Activated gamma-delta T cell treated with Interleukin-2 at 50 U/mL for 16 hours (primary cell): Measurements from ENCODE around the gene EYA2.
"Not testable (repeated sequence)": the region's sequence is repeated elsewhere in the genome, so short reads cannot be mapped to it uniquely, and the experiment has no call there.

ENCODE experiments used
- DNase-seq: peaks from one replicate; pipeline ENCODE4 v3.0.0-alpha.2; 2020

Gene EYA2

DNA sequence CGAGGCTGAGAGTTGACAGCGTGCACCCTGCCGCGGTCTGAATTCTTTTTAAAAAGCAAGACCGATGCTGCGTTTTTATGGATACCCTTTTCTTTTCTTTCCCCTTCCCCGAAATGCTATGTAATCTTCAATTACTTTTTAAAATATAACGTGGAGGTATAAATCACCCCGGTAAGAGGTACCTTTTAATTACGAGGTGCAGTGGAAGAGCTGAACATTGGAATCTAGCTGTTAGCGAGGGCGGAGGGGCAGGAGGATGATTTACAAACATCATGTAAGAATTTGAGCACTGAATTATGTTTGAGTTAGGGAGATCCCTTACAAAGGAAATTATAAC is 1.2 kb downstream of the EYA2 start:
- no peak for DNase-seq

DNA sequence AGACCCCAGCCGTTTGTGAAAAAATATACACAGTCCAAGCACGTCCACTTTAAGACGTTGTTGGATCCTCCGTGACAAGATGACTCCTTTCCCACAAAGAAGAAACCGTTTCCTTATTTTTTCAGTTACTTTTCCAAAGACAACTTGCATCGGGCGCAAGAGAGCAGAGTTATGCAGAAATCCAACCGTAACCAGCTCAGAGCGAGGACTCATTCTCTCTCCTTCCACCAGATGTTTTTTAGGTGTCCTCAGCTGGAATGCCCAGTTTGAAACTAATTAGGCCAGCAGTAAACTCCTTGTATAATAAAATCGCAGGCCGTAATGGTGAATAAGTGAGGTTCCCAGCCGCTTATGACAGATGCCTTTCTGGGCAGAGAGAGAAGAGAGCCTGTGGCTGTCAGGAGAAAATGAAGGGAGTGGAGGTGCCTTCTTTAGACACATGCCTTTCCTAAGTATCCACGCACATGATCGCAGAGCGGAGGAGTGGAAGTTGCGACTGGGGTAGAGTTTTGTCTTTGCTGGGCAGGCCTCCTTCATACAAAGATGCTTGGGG is 2.8 kb downstream of the EYA2 start:
- no peak for DNase-seq

DNA sequence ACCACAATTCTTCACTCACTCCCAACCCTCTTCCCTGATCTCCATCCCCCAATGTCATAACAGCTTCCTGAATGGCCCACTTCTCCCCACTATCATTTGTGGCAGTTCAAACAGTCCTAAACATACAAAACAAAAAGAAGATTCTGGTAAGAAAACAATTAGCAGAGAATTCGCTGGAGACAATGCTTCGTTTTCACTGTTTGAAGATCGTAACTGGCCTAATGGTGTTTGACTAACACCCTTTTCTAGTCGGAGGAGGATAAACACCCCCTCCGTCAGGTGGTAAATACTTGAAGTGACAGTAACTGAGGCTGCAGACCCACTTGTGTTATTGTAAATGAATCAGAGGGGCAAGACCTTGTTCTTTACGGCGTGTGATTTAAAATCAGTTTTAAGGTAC is 3.8 kb downstream of the EYA2 start:
- DNase-seq: no peak

DNA sequence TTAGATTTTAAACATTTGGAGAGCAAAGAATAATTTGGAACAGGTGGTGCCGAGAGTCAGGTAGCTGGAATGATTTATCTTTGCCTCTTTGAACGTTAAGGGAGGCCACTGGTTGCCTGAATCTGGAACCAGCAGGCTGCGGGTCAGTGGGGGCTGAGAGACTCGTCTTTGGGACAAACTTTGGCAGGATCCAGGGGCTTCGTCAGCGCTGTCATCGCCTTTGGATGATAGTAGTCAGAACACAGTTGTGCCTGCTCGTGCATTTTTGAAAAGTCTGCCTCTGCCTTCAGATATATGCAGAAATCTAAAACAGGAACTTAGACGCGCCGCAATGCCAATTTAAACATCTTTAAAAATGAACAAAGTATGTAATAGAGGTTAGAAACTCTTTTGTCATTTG is 5.0 kb downstream of the EYA2 start:
- DNase-seq: no peak

DNA sequence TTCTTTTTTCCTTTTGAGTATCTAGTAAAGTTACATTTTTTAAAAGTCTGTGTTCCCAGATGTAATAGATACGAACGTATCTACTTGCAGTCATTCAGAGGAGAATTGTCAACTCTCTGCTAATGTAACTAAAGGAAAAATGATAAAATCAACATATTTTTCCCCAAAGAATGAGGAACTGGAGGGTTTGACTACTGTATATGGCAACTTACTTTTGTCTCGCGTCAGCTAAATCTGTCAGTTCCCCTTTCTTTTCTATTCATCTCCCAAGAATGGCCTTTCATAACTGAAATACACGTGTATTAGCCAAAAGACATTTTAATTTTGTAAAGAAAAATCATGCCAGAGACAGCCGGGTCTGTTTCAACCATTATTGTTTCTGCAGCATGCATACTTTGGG is 5.4 kb downstream of the EYA2 start:
- DNase-seq: no peak

DNA sequence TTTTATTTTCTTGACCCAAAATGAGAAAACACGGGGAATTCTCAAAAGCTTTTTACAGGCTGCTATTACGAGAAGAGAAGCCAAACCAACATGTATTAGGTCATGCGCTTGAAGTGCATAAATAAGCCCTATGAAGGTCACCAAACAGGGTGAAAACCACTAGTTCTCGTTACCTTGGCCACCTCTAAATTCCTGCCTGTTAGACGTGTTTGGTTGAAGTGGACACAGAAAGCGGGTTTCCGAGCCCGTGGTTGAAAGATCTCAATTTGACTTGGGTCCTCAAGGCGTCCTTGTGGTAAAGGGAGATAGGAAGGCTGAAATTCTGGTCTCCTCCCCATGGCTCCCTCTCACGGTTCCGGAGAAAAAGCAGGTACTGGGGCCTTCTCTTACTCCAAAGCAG is 6.2 kb downstream of the EYA2 start:
- no peak for DNase-seq

DNA sequence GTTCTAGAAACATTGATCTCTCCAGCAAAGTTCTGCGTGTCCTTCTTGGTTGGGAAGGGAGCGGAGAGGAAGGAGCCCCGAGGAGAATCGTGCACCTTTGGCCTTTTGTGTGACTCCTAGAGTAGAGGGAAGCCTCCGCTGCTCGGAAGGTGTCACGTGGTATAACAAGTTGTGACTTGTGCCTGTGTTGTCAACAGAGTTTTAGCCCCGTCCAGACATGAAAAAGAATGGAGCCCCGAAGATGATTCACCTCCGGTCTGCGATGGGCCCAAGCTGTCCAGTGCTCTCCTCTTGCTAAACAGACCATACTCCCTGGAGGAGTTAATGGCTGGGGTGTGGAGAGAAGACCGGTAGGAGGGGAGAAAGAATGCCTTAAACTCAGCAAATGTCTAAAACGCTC is 7.0 kb downstream of the EYA2 start:
- DNase-seq: no peak

DNA sequence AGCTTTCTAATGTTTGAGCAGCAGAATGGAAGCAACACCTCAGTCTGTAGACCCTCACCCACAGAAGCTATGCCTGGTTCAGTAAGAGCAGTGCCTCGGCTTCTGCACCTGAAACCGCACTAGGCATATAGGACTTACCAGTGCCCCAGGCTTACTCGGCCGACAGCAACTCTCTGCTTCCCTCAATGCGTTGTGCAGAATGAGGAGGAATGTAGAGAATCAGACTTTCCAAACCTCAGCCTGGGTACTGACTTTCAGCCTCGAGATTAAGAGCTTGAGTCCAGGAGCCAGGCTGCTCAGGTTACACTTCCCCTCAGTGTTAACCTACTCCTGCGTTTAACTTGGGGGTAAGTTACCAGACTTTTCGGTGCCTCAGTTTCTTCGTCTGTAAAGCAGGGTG is 8.6 kb downstream of the EYA2 start:
- no peak for DNase-seq

DNA sequence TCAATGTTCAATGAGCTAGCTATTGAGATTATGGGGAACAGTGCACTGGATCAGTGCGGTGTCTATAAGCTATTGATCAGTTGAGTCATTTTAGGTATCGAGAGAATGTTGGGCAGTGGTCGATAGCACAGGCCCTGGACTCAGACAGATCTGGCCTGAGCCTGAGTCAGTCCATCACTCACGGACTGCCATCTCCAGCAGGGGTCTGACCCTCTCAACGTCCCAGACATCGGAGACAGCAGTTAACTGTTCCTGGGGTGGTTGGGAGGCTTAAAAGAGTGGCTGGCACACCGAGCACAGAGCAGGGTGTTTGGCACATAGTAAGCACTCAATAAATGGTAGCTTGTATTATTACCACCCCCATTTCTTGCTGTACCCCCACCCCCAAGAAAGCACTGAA is 9.3 kb downstream of the EYA2 start:
- DNase-seq: no peak

DNA sequence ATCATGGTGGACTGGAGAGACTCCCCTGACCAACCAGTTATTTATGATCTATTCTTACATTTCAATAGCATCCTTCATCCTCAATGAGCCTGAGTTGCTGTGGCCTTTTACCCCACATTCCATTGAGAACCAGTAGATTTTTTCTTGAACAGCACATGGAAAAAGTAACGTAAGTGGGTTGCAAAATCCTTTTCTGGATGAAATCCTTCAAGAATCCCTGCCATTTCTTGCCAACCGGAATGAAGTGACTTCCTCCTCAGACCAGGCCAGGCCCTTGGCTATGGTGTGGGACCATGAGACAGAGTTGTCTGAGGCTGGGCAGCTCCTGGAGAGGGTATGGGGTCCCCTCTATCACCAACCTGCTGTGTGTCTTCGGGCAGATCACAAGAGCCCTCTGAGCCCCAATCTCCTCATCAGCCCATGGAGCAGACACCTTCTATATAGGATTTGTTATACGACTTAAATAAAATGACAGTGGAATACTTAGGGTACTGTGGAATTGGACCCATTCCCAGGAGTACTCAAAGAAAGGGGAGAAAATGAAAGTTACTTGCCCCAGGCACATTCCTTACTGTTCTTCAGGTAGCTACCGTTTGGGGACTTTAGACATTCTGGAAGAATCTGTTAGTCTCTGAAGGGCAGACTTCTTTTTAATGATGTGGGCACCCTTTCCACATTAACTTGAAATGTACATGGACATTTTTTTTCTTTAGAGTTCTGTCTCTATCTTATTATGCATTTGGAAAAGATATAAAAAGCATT is 10.9 kb downstream of the EYA2 start:
- DNase-seq: no peak

DNA sequence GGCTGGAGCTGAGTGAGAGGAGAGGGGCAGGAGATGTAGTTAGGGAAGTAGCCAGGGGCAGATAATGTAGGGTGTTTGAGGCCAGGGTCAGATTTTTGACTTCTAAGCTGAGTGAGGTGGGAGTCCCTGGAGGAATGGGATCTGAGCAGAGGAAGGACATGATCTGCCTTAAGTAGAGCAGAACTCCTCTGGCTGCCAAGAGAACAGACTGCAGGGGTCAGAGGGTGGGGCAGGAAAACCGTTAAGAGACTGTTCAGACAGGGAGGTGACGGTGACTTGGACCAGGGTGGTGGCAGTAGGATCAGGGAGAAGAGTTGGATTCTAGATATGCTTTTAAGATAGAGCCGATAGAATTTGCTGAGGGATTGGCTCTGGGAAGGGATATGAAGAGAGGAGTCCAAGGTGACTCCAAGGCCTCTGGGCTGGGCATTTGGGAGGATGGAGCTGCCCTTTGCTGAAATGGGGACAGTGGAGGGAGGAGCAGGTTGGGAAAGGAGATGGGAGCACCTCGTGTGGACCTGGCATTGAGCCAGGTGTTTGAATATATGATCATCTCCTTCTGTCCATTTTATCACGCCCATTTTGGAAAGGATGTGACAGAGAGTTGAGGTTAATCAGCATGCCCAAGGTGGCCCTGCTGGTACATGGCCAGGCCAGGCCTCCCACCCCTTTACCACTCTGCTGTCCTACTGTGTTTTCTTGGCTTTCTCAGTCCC is 18.8 kb downstream of the EYA2 start:
- DNase-seq: no peak

DNA sequence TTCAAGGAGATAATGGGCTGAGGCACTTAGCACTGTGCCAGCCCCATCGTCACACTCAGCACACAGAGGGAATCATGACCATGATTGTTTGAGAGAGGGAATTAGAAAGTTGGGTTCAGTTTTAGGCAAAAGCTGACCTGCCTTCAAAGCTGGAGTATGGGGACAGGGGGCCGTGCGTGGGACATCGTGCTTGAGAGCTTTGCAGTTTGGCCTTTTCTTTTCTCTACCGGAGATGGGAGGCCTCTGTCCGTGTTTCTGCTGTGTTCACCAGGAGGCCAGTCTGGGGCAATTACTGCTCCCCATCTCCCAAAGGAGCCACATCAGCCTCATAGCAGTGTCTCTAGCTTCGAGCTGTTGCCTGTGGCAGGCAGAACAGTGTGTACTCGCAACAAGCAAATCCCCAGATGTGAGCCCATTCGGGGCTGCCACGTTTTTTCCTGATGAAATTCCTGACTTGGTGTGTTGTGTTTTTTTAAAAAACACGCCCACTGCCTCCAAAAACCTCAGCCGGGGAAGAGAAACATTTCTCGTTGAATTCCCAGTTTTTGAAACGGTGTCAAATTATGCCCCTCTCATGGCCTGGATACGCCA is 20.2 kb downstream of the EYA2 start:
- DNase-seq: no peak

DNA sequence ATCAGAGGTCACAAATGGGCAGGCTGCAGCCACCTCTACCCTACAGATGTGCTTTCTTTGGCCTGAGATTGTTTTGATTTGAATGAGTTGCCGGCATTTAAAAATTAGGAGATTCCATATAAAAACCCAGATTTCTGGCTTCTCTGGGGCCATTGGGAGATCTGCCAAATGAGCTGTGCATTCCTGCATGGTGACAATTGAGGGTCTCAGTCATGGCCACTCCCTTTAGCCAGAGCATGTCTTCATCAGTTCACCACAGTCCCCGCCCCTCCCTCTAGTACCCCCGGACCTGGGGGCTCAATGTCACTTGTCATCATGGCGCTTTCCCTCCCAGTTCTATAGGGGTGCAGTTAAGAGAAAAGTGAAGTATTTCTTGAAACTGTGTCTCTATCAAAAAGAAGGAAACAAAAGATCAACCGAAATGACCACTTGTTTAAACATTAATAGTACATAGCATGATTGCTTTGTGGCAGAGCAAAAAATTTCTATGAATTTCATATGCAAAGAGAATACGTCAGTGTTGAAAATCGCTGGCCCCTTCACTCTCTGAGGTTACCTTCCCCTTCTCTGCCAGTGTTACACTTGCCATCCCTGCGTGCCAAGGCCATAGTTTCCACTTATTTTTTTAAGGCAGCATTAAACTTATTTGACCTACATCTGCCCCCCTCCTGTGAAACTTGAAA is 21.1 kb downstream of the EYA2 start:
- no peak for DNase-seq

DNA sequence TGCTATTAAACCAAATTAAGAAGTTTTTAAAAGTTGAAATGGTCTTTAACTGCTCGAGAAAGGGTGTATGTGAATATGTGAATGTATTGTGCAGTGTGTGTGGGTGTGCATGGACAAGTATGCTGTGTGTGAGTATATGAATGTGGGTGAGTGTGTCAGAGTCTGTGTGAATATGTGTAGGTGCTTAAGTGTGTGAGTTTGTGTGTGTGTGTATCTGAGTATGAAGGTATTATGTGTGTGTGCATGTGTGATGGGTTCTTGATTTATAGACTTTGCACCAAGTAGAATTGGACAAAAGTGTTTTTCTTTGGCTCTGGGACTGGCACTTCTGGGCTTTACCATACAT is 21.6 kb downstream of the EYA2 start:
- DNase-seq: no peak

DNA sequence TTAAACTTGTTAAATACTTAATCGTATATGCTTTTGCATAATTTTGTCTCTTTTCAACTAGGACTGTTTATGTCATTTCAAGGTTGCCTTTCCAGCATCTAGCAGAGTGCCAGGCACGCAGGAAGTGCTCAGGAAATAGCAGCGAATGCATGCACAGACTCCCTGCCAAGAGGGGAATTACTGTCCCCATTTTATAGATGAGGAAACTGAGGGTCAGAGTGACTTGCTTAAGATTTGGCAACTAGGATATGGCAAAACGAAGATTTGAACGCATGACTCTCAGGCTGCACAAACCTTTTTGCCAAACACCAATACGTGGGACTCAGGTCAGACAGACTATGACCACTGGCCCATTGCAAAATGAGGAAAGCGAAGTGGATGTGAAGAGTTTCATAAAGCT is 22.5 kb downstream of the EYA2 start:
- no peak for DNase-seq

DNA sequence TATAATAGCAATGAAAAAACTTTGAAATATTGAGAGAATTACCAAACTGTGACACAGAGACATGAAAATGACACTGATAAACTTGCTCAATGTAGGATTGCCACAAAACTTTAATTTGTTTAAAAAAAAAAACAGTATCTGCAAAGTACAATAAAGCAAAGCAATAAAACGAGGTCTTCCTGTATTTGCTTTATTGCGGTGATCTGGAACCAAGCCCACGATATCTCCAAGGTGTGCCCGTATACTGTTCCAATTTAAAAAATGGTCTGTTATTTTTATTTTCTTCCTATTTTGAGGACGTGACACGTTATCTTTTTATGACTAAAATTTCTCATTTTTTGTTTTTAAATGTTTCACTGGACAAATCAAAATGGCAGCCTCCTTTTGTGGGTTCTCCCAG is 25.5 kb downstream of the EYA2 start:
- no peak for DNase-seq

DNA sequence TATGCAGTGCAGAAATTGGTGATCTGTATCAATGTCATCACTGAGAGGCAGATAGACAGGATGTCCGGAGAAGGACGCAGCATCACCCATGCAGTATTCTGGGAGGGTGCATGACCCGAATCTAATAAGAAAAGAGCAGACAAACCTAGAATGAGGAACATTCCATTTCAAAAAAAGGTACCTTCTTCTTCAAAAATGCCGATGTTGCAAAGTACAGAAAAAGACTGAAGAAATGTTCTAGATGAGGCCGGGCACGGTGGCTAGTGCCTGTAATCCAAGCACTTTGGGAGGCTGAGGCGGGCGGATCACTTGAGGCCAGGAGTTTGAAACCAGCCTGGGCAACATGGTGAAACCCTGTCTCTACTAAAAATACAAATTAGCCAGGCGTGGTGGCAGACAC is 28.2 kb downstream of the EYA2 start:
- not testable (repeated sequence) for DNase-seq

DNA sequence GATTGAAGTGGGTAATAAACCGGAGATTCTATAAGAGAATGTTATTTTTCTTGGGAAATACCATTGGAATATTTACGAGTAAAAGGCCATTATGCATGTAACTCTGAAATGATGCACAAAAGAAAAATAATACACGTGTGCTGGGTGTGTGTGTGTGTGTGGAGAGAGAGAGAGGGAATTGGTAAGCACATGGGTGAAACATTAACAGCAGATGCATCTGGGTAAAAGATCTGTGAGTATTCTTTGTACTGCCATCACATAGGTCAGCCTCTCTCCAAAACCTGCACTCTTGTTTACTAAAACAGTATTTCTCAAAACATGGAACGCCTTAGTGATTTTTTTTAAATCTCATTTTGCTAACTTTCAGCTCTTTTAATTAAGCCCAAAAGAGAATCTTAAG is 28.9 kb downstream of the EYA2 start:
- no peak for DNase-seq

DNA sequence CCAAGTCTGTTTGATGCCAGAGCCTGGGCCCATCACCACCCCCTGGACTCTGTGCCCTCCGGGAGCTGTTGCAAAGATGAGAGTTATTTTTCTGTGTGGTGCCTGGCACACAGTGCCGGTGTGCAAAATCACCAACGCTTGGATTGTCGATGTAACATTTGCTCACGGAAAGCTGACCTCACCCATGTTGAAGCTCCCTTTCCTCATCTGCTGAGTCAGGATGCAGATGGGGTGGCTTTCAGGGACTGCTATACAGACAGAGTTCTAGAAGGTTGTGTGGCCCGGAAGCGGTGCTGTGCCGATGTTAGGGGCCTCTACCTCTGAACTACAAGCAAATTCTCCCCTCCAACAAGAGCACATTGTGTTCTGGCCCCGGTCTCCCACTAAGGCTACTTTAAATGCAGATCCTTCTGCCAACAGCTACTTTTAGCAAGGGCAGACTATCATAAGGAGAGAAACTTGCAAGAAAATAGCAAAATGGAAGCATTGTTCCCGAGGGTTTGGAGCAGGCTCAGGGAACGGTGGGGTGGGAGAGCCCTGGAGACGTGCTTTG is 34.0 kb downstream of the EYA2 start:
- no peak for DNase-seq

DNA sequence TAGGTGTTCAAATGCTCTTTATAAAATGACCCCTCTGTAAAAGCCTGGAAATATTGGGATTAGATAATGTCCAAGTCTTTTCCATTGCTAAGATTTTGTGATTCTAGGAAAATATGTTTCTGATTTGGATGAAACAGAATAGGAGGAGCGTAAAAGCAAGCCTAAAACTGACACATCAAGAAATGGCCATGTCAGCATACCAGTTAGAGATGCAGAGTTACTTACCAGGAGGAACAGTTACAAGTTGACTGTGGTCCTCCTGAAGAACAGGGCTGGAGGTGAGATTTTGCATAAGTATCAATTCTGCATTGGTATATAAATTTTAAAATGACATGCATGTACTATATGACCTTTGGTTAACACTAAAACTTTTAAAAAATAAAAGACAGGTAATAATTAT is 35.3 kb downstream of the EYA2 start:
- DNase-seq: no peak

DNA sequence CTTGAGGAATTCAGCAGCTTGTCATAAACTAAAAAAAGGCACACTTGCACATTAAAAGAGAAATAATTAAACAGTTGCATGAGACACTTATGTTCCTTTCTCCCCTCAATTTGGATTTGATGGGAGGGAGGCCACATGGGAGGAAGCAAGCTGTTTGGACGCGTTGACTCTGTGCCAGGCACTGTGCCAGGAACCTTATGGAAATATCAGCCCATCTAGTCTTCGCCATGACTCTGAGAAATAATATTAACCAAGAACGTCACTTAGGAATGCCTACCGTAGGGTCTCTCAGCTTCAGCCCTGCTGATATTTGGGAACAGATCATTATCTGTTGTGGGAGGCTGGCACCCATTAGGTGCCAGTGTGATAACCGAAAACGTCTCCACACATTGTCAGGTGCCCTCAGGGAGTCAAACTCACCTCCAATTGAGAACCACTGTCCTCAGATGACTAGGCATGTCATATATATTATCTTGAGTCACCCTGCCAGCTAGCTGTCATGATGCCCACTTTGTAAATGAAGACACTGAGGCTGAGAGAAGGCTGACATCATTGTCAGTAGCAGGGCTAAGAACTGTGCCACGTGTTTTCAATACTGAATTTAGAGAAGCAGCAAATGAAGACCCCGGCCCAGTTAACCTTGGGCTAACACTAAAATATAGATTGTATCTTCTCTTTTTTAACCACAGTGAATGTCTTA is 36.1 kb downstream of the EYA2 start:
- no peak for DNase-seq

DNA sequence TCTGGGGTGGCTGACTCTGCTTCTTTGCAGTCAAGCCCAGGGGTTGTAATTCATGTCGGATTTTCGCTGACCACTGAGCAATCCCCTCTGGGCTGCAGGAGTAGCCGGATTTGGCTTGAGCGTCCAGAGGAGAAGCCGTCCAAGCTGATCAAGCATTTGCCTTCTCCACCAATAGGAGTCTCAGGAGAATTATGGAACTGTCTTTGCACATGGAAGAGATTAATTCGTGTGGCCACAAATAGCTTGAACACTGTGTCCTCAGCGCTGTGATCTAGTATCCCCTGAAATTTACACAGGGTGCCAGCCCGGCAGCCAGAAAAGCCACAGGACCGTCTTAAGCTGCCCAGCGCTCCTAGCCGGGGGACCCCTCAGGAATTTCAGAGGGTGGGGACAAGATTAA is 37.1 kb downstream of the EYA2 start:
- no peak for DNase-seq

DNA sequence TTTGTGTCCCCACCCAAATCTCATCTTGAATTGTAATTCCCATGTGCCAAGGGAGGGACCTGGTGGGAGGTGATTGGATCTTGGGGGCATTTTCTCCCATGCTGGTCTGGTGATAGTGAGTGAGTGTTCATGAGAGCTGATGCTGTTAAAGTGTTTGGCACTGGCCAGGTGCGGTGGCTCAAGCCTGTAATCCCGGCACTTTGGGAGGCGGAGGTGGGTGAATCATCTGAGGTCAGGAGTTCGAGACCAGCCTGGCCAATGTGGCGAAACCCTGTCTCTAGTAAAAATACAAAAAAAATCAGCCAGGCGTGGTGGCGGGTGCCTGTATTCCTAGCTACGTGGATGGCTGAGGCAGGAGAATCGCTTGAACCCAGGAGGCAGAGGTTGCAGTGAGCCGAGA is 37.8 kb downstream of the EYA2 start:
- DNase-seq: not testable (repeated sequence)
